Sigmoid colon (tissue), 4 donors: ENCODE measurements around the gene GUK1.

ENCODE experiments used
- EP300 ChIP-seq, 4 donors: sonication (generic); formaldehyde crosslinking; IDR thresholded peaks; one replicate each; pipeline ENCODE4 v1.6.1; 2017; ENCODE audit warnings: antibody characterized with exemption in 4 of 4
- POLR2A ChIP-seq, 2 donors: fragments of 450-650 bp; IDR thresholded peaks; one replicate each; pipeline ENCODE4 v1.6.1; 2016; ENCODE audit warnings: antibody characterized with exemption in 2 of 2, mild to moderate bottlenecking in 2 of 2, moderate library complexity in 2 of 2
- TF ChIP-seq, protein P1 (sequence below), 4 experiments: fragments of 450-650 bp in 3 of 4; fragments of 200-600 bp in 1 of 4; IDR thresholded peaks; one replicate each; pipeline ENCODE4 v1.5.1; 2016 to 2019; ENCODE audit warnings: antibody characterized with exemption in 4 of 4, mild to moderate bottlenecking in 3 of 4, moderate library complexity in 2 of 4

DNA sequence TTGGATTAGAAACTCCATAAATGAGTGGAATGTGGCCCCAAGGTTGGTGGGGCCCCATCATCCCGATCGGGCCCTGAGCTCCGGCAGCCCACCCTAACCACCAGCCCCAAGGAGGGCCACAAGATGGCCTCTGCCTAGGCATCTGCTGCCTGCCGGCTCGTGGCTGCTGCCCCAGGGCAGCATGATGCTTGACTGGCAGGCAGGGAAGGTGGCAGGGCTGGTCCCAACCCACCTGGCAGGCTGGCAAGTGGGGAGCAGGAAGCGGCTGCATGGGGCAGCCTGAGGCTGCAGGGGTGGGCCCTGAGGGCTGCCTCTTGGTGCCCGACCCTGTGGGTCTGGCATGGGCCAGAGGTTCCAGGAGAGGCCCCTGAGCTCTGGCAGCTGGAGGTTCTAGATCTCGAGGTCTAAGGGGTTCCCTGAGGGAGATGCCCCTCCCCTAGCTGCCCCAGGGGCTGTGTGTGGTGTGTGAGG lies 8.9 kb downstream of the GUK1 start:
- TF ChIP-seq POLR2A (IDR thresholded peaks at IDR 0.05) (no peak), EP300 (IDR thresholded peaks at IDR 0.05) (no peak)
- TF ChIP-seq, protein P1, sequence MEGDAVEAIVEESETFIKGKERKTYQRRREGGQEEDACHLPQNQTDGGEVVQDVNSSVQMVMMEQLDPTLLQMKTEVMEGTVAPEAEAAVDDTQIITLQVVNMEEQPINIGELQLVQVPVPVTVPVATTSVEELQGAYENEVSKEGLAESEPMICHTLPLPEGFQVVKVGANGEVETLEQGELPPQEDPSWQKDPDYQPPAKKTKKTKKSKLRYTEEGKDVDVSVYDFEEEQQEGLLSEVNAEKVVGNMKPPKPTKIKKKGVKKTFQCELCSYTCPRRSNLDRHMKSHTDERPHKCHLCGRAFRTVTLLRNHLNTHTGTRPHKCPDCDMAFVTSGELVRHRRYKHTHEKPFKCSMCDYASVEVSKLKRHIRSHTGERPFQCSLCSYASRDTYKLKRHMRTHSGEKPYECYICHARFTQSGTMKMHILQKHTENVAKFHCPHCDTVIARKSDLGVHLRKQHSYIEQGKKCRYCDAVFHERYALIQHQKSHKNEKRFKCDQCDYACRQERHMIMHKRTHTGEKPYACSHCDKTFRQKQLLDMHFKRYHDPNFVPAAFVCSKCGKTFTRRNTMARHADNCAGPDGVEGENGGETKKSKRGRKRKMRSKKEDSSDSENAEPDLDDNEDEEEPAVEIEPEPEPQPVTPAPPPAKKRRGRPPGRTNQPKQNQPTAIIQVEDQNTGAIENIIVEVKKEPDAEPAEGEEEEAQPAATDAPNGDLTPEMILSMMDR (IDR thresholded peaks at IDR 0.05): no peak
